Glomerular visceral epithelial cell (primary cell): Measurements from ENCODE around the gene MCAT.

Source experiments
- DNase-seq: peaks from one replicate; pipeline ENCODE4 v3.0.0-alpha.2; 2016; ENCODE audit errors: extremely low spot score

MCAT gene

GRCh38 chr22:43173566-43173965 is 30.4 kb upstream of the MCAT start:
- DNase-seq, result no peak

- DNase-seq, result no peak
These were observed 29.0 kb upstream of the MCAT start for GRCh38 chr22:43172191-43172590.

GRCh38 chr22:43171607-43172006 is 28.4 kb upstream of the MCAT start:
- DNase-seq, result no peak

- DNase-seq, result no peak
These were observed 27.9 kb upstream of the MCAT start for GRCh38 chr22:43171019-43171491.

GRCh38 chr22:43170131-43170480 is 26.9 kb upstream of the MCAT start:
- DNase-seq, result no peak

- DNase-seq, result no peak
These were observed 26.3 kb upstream of the MCAT start for GRCh38 chr22:43169310-43170130.

- no peak for DNase-seq
These were observed 25.5 kb upstream of the MCAT start for GRCh38 chr22:43168471-43169309.

GRCh38 chr22:43167001-43167589 is 23.9 kb upstream of the MCAT start:
- DNase-seq, result no peak

GRCh38 chr22:43166132-43166930 is 23.1 kb upstream of the MCAT start:
- no peak for DNase-seq

GRCh38 chr22:43164636-43165035 is 21.4 kb upstream of the MCAT start:
- no peak for DNase-seq

GRCh38 chr22:43163241-43163795 is 20.1 kb upstream of the MCAT start:
- no peak for DNase-seq

- DNase-seq, result no peak
These were observed 19.4 kb upstream of the MCAT start for GRCh38 chr22:43162412-43163150.

GRCh38 chr22:43160497-43161126 is 17.4 kb upstream of the MCAT start:
- DNase-seq, result no peak

- no peak for DNase-seq
These were observed 16.4 kb upstream of the MCAT start for GRCh38 chr22:43159484-43160178.

- DNase-seq, result no peak
These were observed 15.7 kb upstream of the MCAT start for GRCh38 chr22:43158778-43159483.

GRCh38 chr22:43157874-43158546 is 14.8 kb upstream of the MCAT start:
- DNase-seq, result no peak

GRCh38 chr22:43156413-43156812 is 13.2 kb upstream of the MCAT start:
- no peak for DNase-seq

- no peak for DNase-seq
These were observed 12.6 kb upstream of the MCAT start for GRCh38 chr22:43155789-43156188.
